Hepatocyte (in vitro differentiated cells): ENCODE data around the gene KIF2A.

Experiments used
- CTCF ChIP-seq: fragments of 200-600 bp; sonication (generic); IDR thresholded peaks from 2 replicates; pipeline ENCODE4 v1.5.1; 2016; ENCODE audit warnings: antibody characterized with exemption, mild to moderate bottlenecking; ENCODE audit not compliant: poor library complexity
- EZH2 ChIP-seq: fragments of 200-600 bp; sonication (generic); IDR thresholded peaks from 2 replicates; pipeline ENCODE4 v1.6.1; 2016; ENCODE audit warnings: antibody characterized with exemption, mild to moderate bottlenecking, borderline replicate concordance
- EZH2phosphoT487 ChIP-seq: fragments of 200-600 bp; sonication (generic); IDR thresholded peaks from one replicate; pipeline ENCODE4 v1.6.1; 2018; ENCODE audit warnings: antibody characterized with exemption, mild to moderate bottlenecking, low read depth, moderate library complexity; ENCODE audit not compliant: unreplicated experiment, severe bottlenecking

DNA sequence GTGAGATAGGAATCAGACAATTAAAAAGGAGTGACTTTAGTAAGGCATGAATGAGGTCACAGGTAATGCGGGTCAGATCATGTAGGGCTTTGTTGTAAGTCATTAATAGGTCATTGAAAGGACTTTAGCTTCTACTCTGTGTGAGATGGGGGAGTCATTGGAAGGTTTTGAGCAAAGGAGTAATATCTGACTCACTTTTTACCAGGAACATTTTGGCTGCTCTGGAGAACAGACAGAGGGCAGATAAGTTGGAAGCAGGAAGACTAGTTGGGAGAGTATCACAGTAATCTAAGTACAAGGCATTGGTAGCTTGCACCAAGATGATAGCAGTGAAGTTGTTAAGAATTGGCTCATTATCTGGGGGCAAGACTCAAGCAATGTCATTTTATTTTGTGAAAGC lies 37.4 kb downstream of the KIF2A start:
- TF ChIP-seq CTCF (no peak), EZH2phosphoT487 (no peak), EZH2 (no peak)
